Measurements from ENCODE around the gene NOL12. TPM values are rescaled to one million over a fixed set of nuclear protein-coding genes. Genes with fewer than 3 reads are reported as not detected.

NOL12 gene
- total RNA-seq, 4 donors from 2014 or later = 44.1 to 143 (median 57.2) TPM

- H3K27ac ChIP-seq = peak overlapping the region; percentile 89 to 96 (median 94)
- intact Hi-C loops (cut with DNase I; ENCODE audit: low total_unique reads) (no loop called here), in situ Hi-C loops (cut with MboI; ENCODE audit: low pct_ligation_motif_present in 1 of 4, low pct_unique_long_range_greater_than_20kb in 1 of 4, low sequenced_read_pairs in 3 of 4) (no loop called here)
- H3K27me3 ChIP-seq = no peaks in the 10 kb centered on the region
- H3K36me3 ChIP-seq = no peaks in the 10 kb centered on the region
- H3K4me3 ChIP-seq = no peak overlapping the region
- TF ChIP-seq CTCF (IDR thresholded peaks at IDR 0.05) = peak in 1 of 5 experiments; percentile 14
- no peak for TF ChIP-seq POLR2A (IDR thresholded peaks at IDR 0.05)
- peaks cover 29 to 64% (median 46%) of the 10 kb centered on the region in 4 donors for H3K4me1 ChIP-seq
- no peak for DNase-seq
- H3K9me3 ChIP-seq = no peaks in the 10 kb centered on the region
- 61 to 80% methylated on average over 2 to 15 of the region's 15 CpGs for WGBS, 2 donors (ENCODE audit: low coverage in 1 of 2)
These were observed 13.8 kb upstream of the NOL12 start for GRCh38 chr22:37672206-37672919.

GRCh38 chr22:37672920-37673455 lies 13.2 kb upstream of the NOL12 start:
- TF ChIP-seq POLR2AphosphoS5 (IDR thresholded peaks at IDR 0.05) (no peak), CTCF (IDR thresholded peaks at IDR 0.05) (no peak), POLR2A (IDR thresholded peaks at IDR 0.05) (no peak), EP300 (IDR thresholded peaks at IDR 0.05; ENCODE audit: low read depth) (no peak)
- Histone ChIP-seq H3K27me3 (no peaks in the 10 kb centered on the region), H3K4me1 (peaks cover 34 to 66% (median 51%) of the 10 kb centered on the region in 4 donors), H3K36me3 (no peaks in the 10 kb centered on the region), H3K4me3 (no peak overlapping the region), H3K27ac (peak overlapping the region; percentile 89 to 96 (median 94)), H3K9me3 (no peaks in the 10 kb centered on the region)
- in situ Hi-C loops (cut with MboI; ENCODE audit: low pct_ligation_motif_present in 1 of 4, low pct_unique_long_range_greater_than_20kb in 1 of 4, low sequenced_read_pairs in 3 of 4) (no loop called here), intact Hi-C loops (cut with DNase I; ENCODE audit: low total_unique reads) (no loop called here)
- DNase-seq = peak; percentile 49
- 55% methylated on average over 10 of the region's 11 CpGs; no CpG with 5 or more reads in 1 of the 2 donors for WGBS, 2 donors (ENCODE audit: low coverage in 1 of 2)

- no peak for DNase-seq
- H3K27me3 ChIP-seq = no peaks in the 10 kb centered on the region
- WGBS, 2 donors (ENCODE audit: low coverage in 1 of 2) = 80% methylated on average over 12 of the region's 12 CpGs; no CpG with 5 or more reads in 1 of the 2 donors
- no peak overlapping the region for H3K4me3 ChIP-seq
- no peaks in the 10 kb centered on the region for H3K9me3 ChIP-seq
- H3K36me3 ChIP-seq = no peaks in the 10 kb centered on the region
- H3K4me1 ChIP-seq = peaks cover 34 to 65% (median 54%) of the 10 kb centered on the region in 4 donors
- peak overlapping the region; percentile 89 to 96 (median 94) for H3K27ac ChIP-seq
- TF ChIP-seq EP300 (IDR thresholded peaks at IDR 0.05; ENCODE audit: low read depth) = no peak
- TF ChIP-seq CTCF (IDR thresholded peaks at IDR 0.05) = no peak
- no peak for TF ChIP-seq POLR2A (IDR thresholded peaks at IDR 0.05)
- TF ChIP-seq POLR2AphosphoS5 (IDR thresholded peaks at IDR 0.05) = no peak
- intact Hi-C loops (cut with DNase I; ENCODE audit: low total_unique reads) = no loop called here
- in situ Hi-C loops (cut with MboI; ENCODE audit: low pct_ligation_motif_present in 1 of 4, low pct_unique_long_range_greater_than_20kb in 1 of 4, low sequenced_read_pairs in 3 of 4) = no loop called here
These were observed 11.9 kb upstream of the NOL12 start for GRCh38 chr22:37674248-37674647.

- Histone ChIP-seq H3K36me3 (no peaks in the 10 kb centered on the region), H3K27ac (peak within 1 kb of the TSS; percentile 89 to 96 (median 94)), H3K4me1 (peaks cover 34 to 65% (median 54%) of the 10 kb centered on the region in 4 donors), H3K27me3 (no peaks in the 10 kb centered on the region), H3K9me3 (no peaks in the 10 kb centered on the region), H3K4me3 (peak within 1 kb of the TSS; percentile 28 to 54 (median 43))
- intact Hi-C loops (cut with DNase I; ENCODE audit: low total_unique reads) = no loop called here
- WGBS, 2 donors (ENCODE audit: low coverage in 1 of 2) = 10% methylated on average over 29 of the region's 34 CpGs; no CpG with 5 or more reads in 1 of the 2 donors
- peak; percentile 95 for DNase-seq
- TF ChIP-seq POLR2AphosphoS5 (IDR thresholded peaks at IDR 0.05) = peak; percentile 83 to 87 (median 86)
- peak; percentile 61 for TF ChIP-seq POLR2A (IDR thresholded peaks at IDR 0.05)
- no peak for TF ChIP-seq CTCF (IDR thresholded peaks at IDR 0.05)
- no peak for TF ChIP-seq EP300 (IDR thresholded peaks at IDR 0.05; ENCODE audit: low read depth)
- in situ Hi-C loops (cut with MboI; ENCODE audit: low pct_ligation_motif_present in 1 of 4, low pct_unique_long_range_greater_than_20kb in 1 of 4, low sequenced_read_pairs in 3 of 4) = loop anchor here in 1 of 4 donors (25.0 kb wide), 1 partner anchor 112 kb away; no protein-coding TSS in a partner anchor
These were observed 10.9 kb upstream of the NOL12 start, which contains the start of gene LGALS1 for GRCh38 chr22:37674951-37675929. Gene LGALS1, plus strand, starts transcription at chr22:37675636. Its CDS starts 67 bp downstream, at chr22:37675703.
